Breast epithelium (tissue), 3 donors: ENCODE results near the gene ATF2.
A peak's percentile ranks its signal among the peaks of the same experiment; 100 is the strongest.

Experiments used
- CTCF ChIP-seq, 3 donors: fragments of 450-650 bp; IDR thresholded peaks; one replicate each; pipeline ENCODE4 v1.5.1; 2016 to 2017; ENCODE audit warnings: antibody characterized with exemption in 3 of 3, mild to moderate bottlenecking in 3 of 3, moderate library complexity in 3 of 3
- POLR2A ChIP-seq: fragments of 450-650 bp; IDR thresholded peaks from one replicate; pipeline ENCODE4 v1.6.1; 2016; ENCODE audit warnings: antibody characterized with exemption, mild to moderate bottlenecking, moderate library complexity
- POLR2AphosphoS5 ChIP-seq, 3 donors: sonication (generic); formaldehyde crosslinking; IDR thresholded peaks; one replicate each; pipeline ENCODE4 v1.6.1; 2017; ENCODE audit warnings: antibody characterized with exemption in 3 of 3

GRCh38 chr2:175181104-175181876 lies 13.3 kb upstream of the ATF2 start, which contains the start of gene ATP5MC3:
- TF ChIP-seq CTCF (IDR thresholded peaks at IDR 0.05) (peak in 1 of 3 donors; percentile 14), POLR2A (no peak), POLR2AphosphoS5 (IDR thresholded peaks at IDR 0.05) (peak; percentile 60 to 91 (median 76))
